ENCODE results near the gene DSC2. TPM values are rescaled to one million over a fixed set of nuclear protein-coding genes. Genes with fewer than 3 reads are reported as not detected.
A peak's percentile ranks its signal among the peaks of the same experiment; 100 is the strongest.
"Not testable (repeated sequence)": the region's sequence is repeated elsewhere in the genome, so short reads cannot be mapped to it uniquely, and the experiment has no call there.

DSC2 gene
- total RNA-seq, 4 donors from 2014 or later, result 20.0 to 35.7 (median 26.8) TPM

- intact Hi-C loops (cut with DNase I; ENCODE audit: low total_unique reads), result loop anchor here (5.0 kb wide), 1 partner anchor 280 kb away; no protein-coding TSS in a partner anchor
- peak within 1 kb of the TSS; percentile 46 for H3K4me3 ChIP-seq (ENCODE audit: low read depth, poor library complexity, severe bottlenecking)
- TF ChIP-seq POLR2A (IDR thresholded peaks at IDR 0.05), result no peak
- TF ChIP-seq, protein P1, sequence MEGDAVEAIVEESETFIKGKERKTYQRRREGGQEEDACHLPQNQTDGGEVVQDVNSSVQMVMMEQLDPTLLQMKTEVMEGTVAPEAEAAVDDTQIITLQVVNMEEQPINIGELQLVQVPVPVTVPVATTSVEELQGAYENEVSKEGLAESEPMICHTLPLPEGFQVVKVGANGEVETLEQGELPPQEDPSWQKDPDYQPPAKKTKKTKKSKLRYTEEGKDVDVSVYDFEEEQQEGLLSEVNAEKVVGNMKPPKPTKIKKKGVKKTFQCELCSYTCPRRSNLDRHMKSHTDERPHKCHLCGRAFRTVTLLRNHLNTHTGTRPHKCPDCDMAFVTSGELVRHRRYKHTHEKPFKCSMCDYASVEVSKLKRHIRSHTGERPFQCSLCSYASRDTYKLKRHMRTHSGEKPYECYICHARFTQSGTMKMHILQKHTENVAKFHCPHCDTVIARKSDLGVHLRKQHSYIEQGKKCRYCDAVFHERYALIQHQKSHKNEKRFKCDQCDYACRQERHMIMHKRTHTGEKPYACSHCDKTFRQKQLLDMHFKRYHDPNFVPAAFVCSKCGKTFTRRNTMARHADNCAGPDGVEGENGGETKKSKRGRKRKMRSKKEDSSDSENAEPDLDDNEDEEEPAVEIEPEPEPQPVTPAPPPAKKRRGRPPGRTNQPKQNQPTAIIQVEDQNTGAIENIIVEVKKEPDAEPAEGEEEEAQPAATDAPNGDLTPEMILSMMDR (IDR thresholded peaks at IDR 0.05), result no peak
- DNase-seq (ENCODE audit: low spot score in 2 of 2), result peak; percentile 74 to 92
- 1 to 2% methylated on average over 37 to 48 of the region's 73 CpGs for WGBS, 2 donors
These were observed 59.6 kb downstream of the DSC2 start, which contains the start of gene DSC3 for GRCh38 chr18:31042406-31043181. TSS of gene DSC3 (minus strand) at chr18:31042742. CDS start at chr18:31042660, 82 bp downstream.

- intact Hi-C loops (cut with DNase I; ENCODE audit: low total_unique reads), result loop anchor here (5.0 kb wide), 1 partner anchor 280 kb away; no protein-coding TSS in a partner anchor
- H3K4me3 ChIP-seq (ENCODE audit: low read depth, poor library complexity, severe bottlenecking), result peak overlapping the region; percentile 46
- 2 to 6% methylated on average over 16 of the region's 17 CpGs for WGBS, 2 donors
These were observed 60.2 kb downstream of the DSC2 start for GRCh38 chr18:31042084-31042405.

DNA sequence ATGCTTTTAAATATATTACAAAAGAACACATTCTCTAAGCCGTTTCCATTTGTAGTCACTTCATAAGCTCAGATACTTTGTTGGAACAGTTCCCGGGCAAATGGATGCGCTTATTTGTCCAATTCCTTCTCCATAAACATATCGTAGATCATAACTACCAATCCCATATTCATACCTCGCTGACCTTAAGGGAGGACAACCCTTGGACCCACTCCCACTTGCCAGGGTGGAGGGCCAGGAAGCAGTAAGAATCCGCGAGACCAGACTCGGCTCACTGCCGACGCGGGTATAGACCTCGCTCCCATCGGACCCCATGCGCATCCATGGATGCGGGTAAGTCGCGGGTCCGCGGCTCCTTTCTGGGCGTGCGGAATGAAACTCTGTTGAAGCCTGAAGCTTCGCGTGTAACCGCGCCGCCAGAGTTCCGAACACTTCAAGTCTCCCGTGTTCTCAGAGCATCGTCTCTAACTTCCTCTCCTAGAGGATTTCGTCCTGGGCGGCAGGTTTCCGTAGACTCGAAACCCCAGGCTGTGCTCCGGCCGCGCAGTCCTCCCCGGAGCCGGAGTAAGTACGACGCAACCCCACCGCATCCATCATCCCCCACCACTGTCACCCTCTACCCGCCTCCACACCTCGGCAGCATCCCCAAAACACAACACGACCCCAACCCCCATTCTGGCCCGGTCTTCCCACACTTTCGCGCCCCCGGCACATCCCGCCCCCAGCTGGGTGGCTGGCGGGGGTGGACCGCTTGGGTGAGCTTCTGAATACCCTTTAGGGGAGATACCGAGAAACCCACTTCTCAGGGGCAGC is 60.7 kb downstream of the DSC2 start:
- intact Hi-C loops (cut with DNase I; ENCODE audit: low total_unique reads), result loop anchor here (5.0 kb wide), 1 partner anchor 281 kb away; no protein-coding TSS in a partner anchor
- no peak for TF ChIP-seq POLR2A (IDR thresholded peaks at IDR 0.05)
- TF ChIP-seq, protein P1 (IDR thresholded peaks at IDR 0.05), result no peak
- peak in 1 of 2 donors; percentile 86 for DNase-seq (ENCODE audit: low spot score in 2 of 2)
- H3K4me3 ChIP-seq (ENCODE audit: low read depth, poor library complexity, severe bottlenecking), result peak overlapping the region; percentile 46
- WGBS, 2 donors, result 1 to 2% methylated on average over 39 to 52 of the region's 52 CpGs

More at GRCh38 chr18:31042084-31042405, 60.2 kb downstream of the DSC2 start:
- TF ChIP-seq, protein P1 (IDR thresholded peaks at IDR 0.05), result no peak
- TF ChIP-seq POLR2A (IDR thresholded peaks at IDR 0.05), result no peak
- no peak for DNase-seq (ENCODE audit: low spot score in 2 of 2)

GRCh38 chr18:31040686-31041270 is 61.4 kb downstream of the DSC2 start:
- peak overlapping the region; percentile 46 for H3K4me3 ChIP-seq (ENCODE audit: low read depth, poor library complexity, severe bottlenecking)
- 4% methylated on average over 18 of the region's 18 CpGs for WGBS, 2 donors
- DNase-seq (ENCODE audit: low spot score in 2 of 2), result no peak
- intact Hi-C loops (cut with DNase I; ENCODE audit: low total_unique reads), result loop anchor here (5.0 kb wide), 1 partner anchor 282 kb away; no protein-coding TSS in a partner anchor
- TF ChIP-seq, protein P1 (IDR thresholded peaks at IDR 0.05), result no peak
- no peak for TF ChIP-seq POLR2A (IDR thresholded peaks at IDR 0.05)

- no peak for DNase-seq (ENCODE audit: low spot score in 2 of 2)
- no peak overlapping the region for H3K4me3 ChIP-seq (ENCODE audit: low read depth, poor library complexity, severe bottlenecking)
- TF ChIP-seq, protein P1 (IDR thresholded peaks at IDR 0.05), result no peak
- TF ChIP-seq POLR2A (IDR thresholded peaks at IDR 0.05), result no peak
- intact Hi-C loops (cut with DNase I; ENCODE audit: low total_unique reads), result no loop called here
- WGBS, 2 donors, result 45 to 46% methylated on average over 3 of the region's 3 CpGs
These were observed 62.8 kb downstream of the DSC2 start for GRCh38 chr18:31039426-31039825.

- intact Hi-C loops (cut with DNase I; ENCODE audit: low total_unique reads); H3K4me3 ChIP-seq (ENCODE audit: low read depth, poor library complexity, severe bottlenecking); DNase-seq (ENCODE audit: low spot score in 2 of 2): not testable (repeated sequence)
- WGBS, 2 donors, result 50 to 66% methylated on average over 5 of the region's 5 CpGs
These were observed 64.5 kb downstream of the DSC2 start for GRCh38 chr18:31037686-31038085.
